SHP77 treated with DMSO at 0.1 percent for 48 hours (cell line): Measurements from ENCODE around the gene CHRNA1.

Experiments
- DNase-seq: peaks from one replicate; lab custom pipeline; 2025; lab: John Stamatoyannopoulos, UW

The CHRNA1 gene

GRCh38 chr2:174781996-174782395, 17.7 kb upstream of the CHRNA1 start:
- DNase-seq, result no peak

DNA sequence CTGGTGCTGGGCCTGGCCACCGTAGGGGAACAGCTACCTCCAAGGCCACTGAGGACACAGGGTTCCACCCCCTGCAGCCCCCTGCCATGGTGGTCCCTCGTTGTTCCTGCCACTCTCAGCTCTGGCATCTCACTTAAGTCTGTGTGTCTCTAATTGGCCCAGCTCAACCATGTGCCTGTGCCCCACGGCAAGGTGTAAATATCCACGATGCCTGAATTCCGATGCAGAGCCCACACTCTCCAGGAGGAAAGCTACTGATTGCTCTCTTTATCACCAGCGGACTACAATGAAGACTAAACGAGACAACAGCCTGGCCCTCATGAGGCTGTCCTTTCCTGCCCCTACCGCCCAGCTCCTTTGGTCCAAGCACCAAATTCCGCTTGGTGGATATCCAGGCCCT, 17.0 kb upstream of the CHRNA1 start:
- DNase-seq, result no peak

DNA sequence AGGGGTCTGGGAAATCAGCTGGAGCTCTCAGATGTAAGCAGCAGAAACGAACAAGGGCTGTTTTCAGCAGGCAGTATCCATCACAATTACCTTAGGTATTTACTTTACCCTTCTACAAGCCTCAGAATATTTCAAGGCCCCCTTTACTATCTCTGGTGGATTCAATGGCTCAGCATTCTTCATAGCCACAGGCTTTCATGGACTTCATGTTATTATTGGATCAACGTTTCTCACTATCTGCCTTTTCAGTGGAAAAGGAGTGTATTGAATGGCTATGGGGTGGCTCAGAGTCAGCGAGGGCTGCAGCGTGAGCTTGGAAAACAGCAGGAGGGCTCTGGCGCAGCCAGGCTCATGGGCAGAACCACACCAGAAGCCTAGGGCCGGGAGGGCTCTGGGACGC, 16.6 kb upstream of the CHRNA1 start:
- no peak for DNase-seq

GRCh38 chr2:174780191-174780840, 16.0 kb upstream of the CHRNA1 start:
- DNase-seq, result no peak

- no peak for DNase-seq
These were observed 15.2 kb upstream of the CHRNA1 start for GRCh38 chr2:174779361-174779928.

DNA sequence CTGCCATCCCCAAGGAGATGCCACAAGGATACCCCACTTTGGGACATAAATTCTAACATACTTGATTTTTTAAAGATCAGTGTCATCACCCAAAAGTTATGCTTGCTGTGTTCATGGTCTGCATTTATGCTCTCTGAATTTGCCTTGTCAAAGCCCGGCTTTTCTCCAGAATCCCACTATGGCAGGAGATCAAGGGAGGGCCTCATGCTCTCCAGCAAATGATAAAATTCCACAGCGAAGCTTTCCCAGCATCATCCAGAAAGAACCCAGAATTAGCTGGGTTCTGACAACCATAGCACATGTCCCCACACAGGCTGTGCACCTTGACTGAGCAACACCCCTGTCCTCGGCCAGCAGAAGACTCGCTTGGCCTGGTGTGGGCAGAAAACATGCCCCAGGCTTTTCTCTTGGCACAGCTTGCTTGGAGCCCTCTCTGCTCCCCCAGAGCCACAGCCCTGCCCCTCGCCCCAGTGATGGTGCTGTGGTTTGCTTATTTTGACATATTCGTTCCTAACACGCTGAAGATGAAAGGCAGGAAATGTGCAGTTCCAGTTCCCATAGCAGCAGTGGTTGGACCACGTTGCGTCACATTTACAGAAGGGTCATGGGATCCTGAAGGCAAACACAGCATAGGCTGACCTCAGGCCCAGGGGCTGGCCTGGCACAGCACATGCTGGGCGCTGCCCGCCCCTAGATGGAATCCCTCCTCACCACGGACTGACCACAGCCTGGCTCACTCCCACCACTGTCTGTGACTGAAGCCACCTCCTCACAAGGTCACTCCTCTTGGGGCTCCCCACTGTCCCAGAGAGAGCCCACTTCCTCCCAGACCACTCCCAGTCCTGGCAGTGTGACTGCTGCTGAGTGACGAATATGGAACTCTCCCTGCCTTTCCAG, 14.1 kb upstream of the CHRNA1 start:
- no peak for DNase-seq

- DNase-seq, result no peak
These were observed 13.2 kb upstream of the CHRNA1 start for GRCh38 chr2:174777347-174778084.

GRCh38 chr2:174776675-174777074, 12.4 kb upstream of the CHRNA1 start:
- no peak for DNase-seq

- DNase-seq, result no peak
These were observed 12.0 kb upstream of the CHRNA1 start for GRCh38 chr2:174776223-174776622.

DNA sequence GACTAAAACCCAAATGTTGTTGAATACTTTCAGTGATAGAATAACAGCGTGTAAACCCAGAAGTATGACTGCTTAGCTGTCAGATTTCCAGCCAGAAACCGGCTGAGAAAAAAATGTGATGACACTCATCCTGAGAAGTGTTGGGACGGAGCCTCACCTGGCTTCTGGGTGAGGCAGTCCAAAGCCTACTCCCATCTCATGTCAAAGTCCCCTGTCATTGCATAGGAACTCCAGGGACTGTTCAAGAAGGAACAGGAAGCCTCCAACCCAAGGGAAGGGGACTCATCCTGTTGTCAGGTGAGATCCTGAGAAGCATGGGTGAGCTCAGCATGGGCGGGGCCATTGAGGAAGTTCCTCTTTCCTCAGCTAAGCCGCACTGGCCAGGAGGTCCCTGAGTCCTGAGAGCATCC, 11.3 kb upstream of the CHRNA1 start:
- no peak for DNase-seq

DNA sequence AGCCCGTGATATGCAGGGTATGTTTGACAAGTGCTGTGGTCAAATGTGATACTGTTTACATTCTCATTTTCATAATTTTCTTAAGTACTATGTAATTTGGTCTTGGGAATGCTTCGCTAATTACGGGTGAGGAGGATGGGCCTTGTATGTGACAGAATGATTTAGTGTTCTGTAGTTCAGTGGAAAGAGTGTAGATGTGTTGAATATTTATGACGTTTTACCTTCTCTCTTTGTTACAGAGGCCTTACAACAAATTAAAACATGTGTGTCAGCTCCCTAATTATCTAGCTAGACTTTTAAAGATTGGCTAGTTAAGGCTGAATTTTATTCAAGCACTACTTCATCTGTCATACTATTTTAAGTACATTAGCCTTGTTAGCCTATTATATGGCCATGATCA, 10.6 kb upstream of the CHRNA1 start:
- no peak for DNase-seq

GRCh38 chr2:174773215-174773614, 8.9 kb upstream of the CHRNA1 start:
- DNase-seq, result no peak

DNA sequence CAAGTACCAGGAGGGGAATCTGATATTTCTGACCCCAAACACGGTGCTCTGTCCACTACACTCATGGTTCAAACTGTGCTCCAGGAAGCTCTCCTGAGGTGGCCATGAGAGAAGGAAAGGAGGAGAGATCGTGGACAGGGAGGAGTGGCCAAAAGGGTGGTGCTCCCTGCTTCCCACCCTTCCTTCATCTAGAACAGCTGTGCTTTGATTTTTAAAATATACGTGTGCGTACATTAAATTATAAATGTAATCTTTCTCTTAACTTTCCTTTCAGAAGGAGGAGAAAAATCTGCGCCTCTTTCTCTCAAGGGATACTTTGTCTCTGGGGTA, 8.2 kb upstream of the CHRNA1 start:
- peak; percentile 5 for DNase-seq

DNA sequence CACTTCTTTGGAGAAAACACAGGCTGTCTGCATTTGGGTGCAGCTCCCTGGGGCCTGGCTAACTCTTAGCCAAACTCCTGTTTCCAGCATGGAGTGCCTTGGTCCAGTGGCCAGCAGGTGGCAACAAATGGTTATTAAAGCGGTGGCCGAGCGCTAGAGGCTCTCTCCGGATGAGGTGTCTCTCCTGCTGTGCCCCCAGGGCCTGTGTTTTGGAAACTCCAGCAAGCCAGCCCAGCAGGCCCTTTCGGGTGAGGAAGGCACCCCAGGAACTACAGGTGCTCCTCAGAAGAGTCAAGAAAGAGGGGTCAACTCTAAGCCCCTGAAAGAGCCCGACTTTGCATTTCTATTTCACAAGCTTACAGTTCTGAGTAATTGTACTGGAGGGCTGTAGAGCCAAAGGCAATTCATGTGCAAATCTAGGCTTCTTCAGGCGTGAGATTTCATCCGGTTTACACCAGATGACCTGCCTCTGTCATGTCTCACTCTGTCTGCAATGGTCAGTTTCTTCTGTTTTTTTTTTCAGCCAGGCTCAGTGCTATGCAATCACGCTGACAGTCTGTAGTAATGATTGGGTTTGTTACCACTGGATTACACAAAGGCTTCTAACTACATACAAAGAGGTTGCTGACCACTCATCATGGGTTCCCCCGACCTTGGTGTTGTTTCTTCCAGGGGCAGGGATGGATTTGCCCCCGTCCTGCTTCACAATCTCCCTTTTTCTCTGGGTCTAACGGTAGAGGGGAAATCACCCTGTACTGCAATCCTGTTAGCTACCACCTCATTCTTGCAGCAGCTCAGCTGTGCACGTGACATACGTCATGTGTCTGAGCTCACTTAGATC, 7.6 kb upstream of the CHRNA1 start:
- DNase-seq, result no peak

DNA sequence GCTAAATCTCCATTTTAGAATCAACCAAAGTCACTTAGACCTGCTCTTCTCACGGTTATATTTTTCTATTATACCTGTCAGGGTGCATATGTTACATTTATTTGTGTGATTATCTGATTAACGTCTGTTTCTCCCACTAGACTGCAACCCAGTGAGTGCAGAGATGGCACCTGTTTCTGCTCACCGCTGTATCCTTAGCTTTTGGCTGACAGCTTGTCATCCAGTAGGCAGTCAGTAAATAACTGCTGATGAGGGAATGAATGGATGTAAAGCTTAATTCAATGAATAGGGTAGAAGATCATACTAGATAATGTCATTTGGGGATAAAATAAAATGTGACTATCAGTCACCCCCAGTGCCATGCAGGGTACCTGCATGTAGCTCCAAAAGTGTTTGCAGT, 6.9 kb upstream of the CHRNA1 start:
- no peak for DNase-seq

DNA sequence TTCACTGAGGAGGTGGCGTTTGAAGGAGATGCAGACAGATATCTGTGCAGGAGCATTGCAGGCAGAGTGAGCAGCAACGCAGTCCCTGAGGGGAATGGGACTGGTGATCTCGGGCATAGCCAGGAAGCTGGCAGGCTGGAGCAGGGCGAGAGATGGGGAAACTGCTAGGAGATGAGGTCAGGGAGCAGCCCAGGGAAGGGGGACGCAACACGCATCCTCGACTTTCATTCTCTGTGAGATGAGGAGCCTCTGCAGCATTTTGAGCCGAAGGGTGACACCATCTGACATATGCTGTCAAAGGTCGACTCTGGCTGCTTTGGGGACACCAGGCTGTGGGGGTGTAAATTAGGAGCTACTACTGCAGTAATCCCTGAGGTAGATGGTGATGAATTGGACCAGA, 4.3 kb upstream of the CHRNA1 start:
- no peak for DNase-seq

DNA sequence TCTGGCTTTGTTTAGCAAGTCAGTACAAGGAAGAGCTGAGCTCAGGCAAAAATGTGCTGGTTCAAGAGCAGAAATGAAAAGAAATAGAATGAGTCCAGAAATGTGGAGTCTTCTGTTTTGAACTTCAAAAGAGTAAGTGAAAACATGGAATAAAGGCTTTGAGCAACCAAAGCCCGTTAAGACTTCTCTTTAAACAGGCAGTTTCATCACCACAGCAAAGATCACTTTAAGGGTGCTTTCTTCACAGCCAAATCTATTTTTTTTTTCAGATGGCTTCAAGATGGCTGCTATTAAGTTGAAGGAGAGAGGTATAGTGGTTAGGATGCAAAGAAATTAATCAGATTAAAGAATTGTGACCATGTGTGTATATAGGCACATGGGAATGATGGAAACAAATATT, 2.0 kb upstream of the CHRNA1 start:
- no peak for DNase-seq

DNA sequence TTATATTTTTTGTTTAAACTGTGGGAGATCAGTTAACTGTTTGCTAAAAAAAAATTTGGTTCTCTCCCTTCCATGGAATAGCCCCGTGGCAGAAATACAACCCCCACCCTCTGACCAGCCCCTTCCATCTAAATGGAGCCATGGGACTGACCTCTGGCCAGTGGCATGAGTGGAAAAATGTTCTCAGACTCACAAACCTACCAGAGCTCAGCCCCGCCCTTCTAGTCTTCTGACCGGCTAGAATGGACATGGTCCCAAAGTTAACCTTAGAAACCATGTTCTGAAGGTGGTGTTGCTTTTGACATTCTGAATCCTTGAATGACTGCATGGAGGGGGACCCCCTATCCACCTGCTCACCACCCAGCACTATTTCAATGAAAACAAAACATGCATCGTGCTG, 1.3 kb upstream of the CHRNA1 start:
- DNase-seq, result no peak

- DNase-seq, result no peak
These were observed 492 bp downstream of the CHRNA1 start for GRCh38 chr2:174763780-174764179.

GRCh38 chr2:174762464-174762863, 1.8 kb downstream of the CHRNA1 start:
- DNase-seq, result no peak

DNA sequence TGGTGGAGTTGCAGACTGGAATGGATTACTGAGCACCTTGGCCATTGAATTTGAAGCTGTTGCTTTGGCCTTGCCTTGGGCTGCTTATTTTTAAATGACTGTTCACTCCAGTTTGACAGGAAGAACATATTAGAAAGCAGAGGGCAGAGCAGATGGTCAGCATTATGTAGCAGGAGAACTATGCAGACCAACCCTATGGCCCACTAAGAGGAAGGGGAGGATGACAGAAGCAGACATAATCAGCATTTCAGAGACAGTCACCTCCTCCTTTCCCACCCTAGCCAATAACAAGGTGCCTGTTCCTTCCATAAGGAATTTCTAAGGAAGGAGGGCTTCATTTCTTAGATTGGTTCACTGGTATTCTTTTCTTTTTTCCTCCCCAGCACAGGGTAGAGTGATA, 2.4 kb downstream of the CHRNA1 start:
- DNase-seq, result no peak
